IMR-90 (cell line): ENCODE data around the gene TRABD2A. TPM values are rescaled to one million over a fixed set of nuclear protein-coding genes. Genes with fewer than 3 reads are reported as not detected.

Source experiments
- ATAC-seq: fragments of 200-7000 bp; cut with Tn5 transposase; 2 replicates; pipeline ENCODE4 v1.9.1; 2020; ENCODE audit warnings: low read depth, mild to moderate bottlenecking, moderate library complexity
- BruUV-seq: library from RNA; stranded (reverse); fragments of 400-500 nt; replicated peaks from 2 replicates; lab custom pipeline; 2021; lab: Mats Ljungman, UMichigan
- CTCF ChIA-PET: fragments of 300-600 bp; formaldehyde crosslinking; extraction: SDS; loops from one replicate; lab custom pipeline; 2021; ENCODE audit warnings: antibody characterized with exemption; lab: Yijun Ruan, JAX
- POLR2A ChIA-PET: fragments of 300-600 bp; sonication (Branson Sonifier 250); formaldehyde crosslinking; loops from one replicate; lab custom pipeline; 2022; ENCODE audit warnings: antibody characterized with exemption; ENCODE audit not compliant: unreplicated experiment; lab: Charles Lee
- DNase-seq: peaks from one replicate; pipeline ENCODE4 v3.0.0; 2013
- H2AFZ ChIP-seq: replicated peaks from 2 replicates; pipeline ENCODE3; 2013; ENCODE audit warnings: low read length, mild to moderate bottlenecking; ENCODE audit not compliant: poor library complexity
- H2AK5ac ChIP-seq: 2 replicates; pipeline ENCODE4 v1.6.1; 2013; ENCODE audit warnings: low read depth, low read length, inconsistent platforms
- H2AK9ac ChIP-seq: replicated peaks from 2 replicates; pipeline ENCODE3; 2013; ENCODE audit warnings: mild to moderate bottlenecking, low read depth, low read length, moderate library complexity; ENCODE audit not compliant: poor library complexity
- H2BK120ac ChIP-seq: 2 replicates; pipeline ENCODE4 v1.6.1; 2013; ENCODE audit warnings: low read depth, low read length, inconsistent platforms
- H2BK15ac ChIP-seq: 3 replicates; pipeline ENCODE4 v1.6.1; 2013; ENCODE audit warnings: low read depth, low read length, inconsistent platforms
- H2BK20ac ChIP-seq: 2 replicates; pipeline ENCODE4 v1.6.1; 2013; ENCODE audit warnings: low read depth, mild to moderate bottlenecking, inconsistent platforms, low read length, moderate library complexity
- H2BK5ac ChIP-seq: 2 replicates; pipeline ENCODE4 v1.6.1; 2013; ENCODE audit warnings: mild to moderate bottlenecking, low read depth, low read length, inconsistent platforms; ENCODE audit not compliant: poor library complexity, severe bottlenecking
- H3K14ac ChIP-seq: replicated peaks from 2 replicates; pipeline ENCODE4 v1.6.1; 2013; ENCODE audit warnings: low read depth, low read length, inconsistent platforms
- H3K18ac ChIP-seq: 2 replicates; pipeline ENCODE4 v1.6.1; 2013; ENCODE audit warnings: low read depth, low read length, control low read depth
- H3K23ac ChIP-seq: 2 replicates; pipeline ENCODE4 v1.6.1; 2013; ENCODE audit warnings: low read depth, low read length, inconsistent platforms
- H3K27ac ChIP-seq: 2 replicates; pipeline ENCODE4 v1.5.1; 2013; ENCODE audit warnings: mild to moderate bottlenecking, control low read depth, low read length; ENCODE audit not compliant: insufficient read depth
- H3K27me3 ChIP-seq: 2 replicates; pipeline ENCODE4 v1.6.1; 2013; ENCODE audit warnings: low read length; ENCODE audit not compliant: control insufficient read depth, insufficient read depth
- H3K36me3 ChIP-seq: 2 replicates; pipeline ENCODE4 v1.6.1; 2013; ENCODE audit warnings: low read length, mixed read lengths; ENCODE audit not compliant: control insufficient read depth, insufficient read depth
- H3K4ac ChIP-seq: 2 replicates; pipeline ENCODE4 v1.6.1; 2013; ENCODE audit warnings: low read depth, low read length, inconsistent platforms
- H3K4me1 ChIP-seq: 2 replicates; pipeline ENCODE4 v1.6.1; 2013; ENCODE audit warnings: low read length, mixed read lengths; ENCODE audit not compliant: control insufficient read depth, insufficient read depth
- H3K4me2 ChIP-seq: 2 replicates; pipeline ENCODE4 v1.6.1; 2013; ENCODE audit warnings: low read depth, mild to moderate bottlenecking, control low read depth, low read length, moderate library complexity
- H3K4me3 ChIP-seq: 2 replicates; pipeline ENCODE4 v1.5.1; 2013; ENCODE audit warnings: low read depth, mild to moderate bottlenecking, control low read depth, low read length, moderate library complexity; ENCODE audit not compliant: insufficient read depth
- H3K56ac ChIP-seq: 2 replicates; pipeline ENCODE4 v1.6.1; 2013; ENCODE audit warnings: low read length, inconsistent platforms; ENCODE audit not compliant: insufficient read depth; ENCODE audit errors: extremely low read depth
- H3K79me1 ChIP-seq, 2 experiments: 2 replicates each; pipeline ENCODE4 v1.6.1; 2013; ENCODE audit warnings: low read length in 2 of 2, inconsistent platforms in 1 of 2, low read depth in 1 of 2
- H3K9ac ChIP-seq: 2 replicates; pipeline ENCODE4 v1.6.1; 2013; ENCODE audit warnings: low read depth, low read length, control low read depth
- H3K9me1 ChIP-seq: 2 replicates; pipeline ENCODE4 v1.6.1; 2013; ENCODE audit warnings: low read length, inconsistent platforms; ENCODE audit not compliant: insufficient read depth
- H3K9me3 ChIP-seq: 2 replicates; pipeline ENCODE4 v1.6.1; 2013; ENCODE audit warnings: low read length; ENCODE audit not compliant: control insufficient read depth, insufficient read depth
- H4K20me1 ChIP-seq: 2 replicates; pipeline ENCODE4 v1.6.1; 2013; ENCODE audit warnings: low read length, inconsistent platforms; ENCODE audit not compliant: insufficient read depth
- H4K5ac ChIP-seq: 2 replicates; pipeline ENCODE4 v1.6.1; 2013; ENCODE audit warnings: mild to moderate bottlenecking, low read depth, low read length, control low read depth
- H4K8ac ChIP-seq, 2 experiments: 2 replicates each; pipeline ENCODE4 v1.6.1; 2013; ENCODE audit warnings: low read depth in 2 of 2, low read length in 2 of 2, control low read depth in 1 of 2, inconsistent platforms in 1 of 2
- H4K91ac ChIP-seq: 2 replicates; pipeline ENCODE4 v1.6.1; 2013; ENCODE audit warnings: low read depth, low read length, inconsistent platforms; ENCODE audit not compliant: insufficient read depth
- BHLHE40 ChIP-seq: fragments of 150-350 bp; IDR thresholded peaks from 2 replicates; pipeline ENCODE4 v1.6.1; 2016; ENCODE audit warnings: mild to moderate bottlenecking, low read depth, low read length
- CEBPB ChIP-seq: IDR thresholded peaks from 2 replicates; pipeline ENCODE4 v1.6.1; 2012; ENCODE audit warnings: low read depth, low read length, improper control_type of control experiment
- MXI1 ChIP-seq: IDR thresholded peaks from 2 replicates; pipeline ENCODE4 v1.6.1; 2012; ENCODE audit warnings: low read depth, mild to moderate bottlenecking, low read length, moderate library complexity, borderline replicate concordance
- NFE2L2 ChIP-seq: fragments of 150-350 bp; IDR thresholded peaks from 2 replicates; pipeline ENCODE4 v1.6.1; 2016; ENCODE audit warnings: low read depth, mild to moderate bottlenecking, low read length
- RCOR1 ChIP-seq: IDR thresholded peaks from 2 replicates; pipeline ENCODE4 v1.6.1; 2012; ENCODE audit warnings: mild to moderate bottlenecking, low read length, improper control_type of control experiment; ENCODE audit not compliant: insufficient replicate concordance
- SMC3 ChIP-seq: fragments of 150-350 bp; IDR thresholded peaks from 2 replicates; pipeline ENCODE4 v1.6.1; 2016; ENCODE audit warnings: low read depth, mild to moderate bottlenecking, antibody characterized with exemption, low read length, moderate library complexity
- WGBS, 2 experiments: methylation state at CpG; one replicate each; pipeline versions ENCODE4 v1.1.5 to v1.1.7; 2013; ENCODE audit warnings: missing lambda C conversion rate in 2 of 2; ENCODE audit not compliant: insufficient read length in 1 of 2; ENCODE audit errors: extremely low coverage in 2 of 2; 5-methylcytosine and 5-hydroxymethylcytosine counted together
- dilution Hi-C: fragments of 300-500 bp; cut with HindIII; formaldehyde crosslinking; loops from one replicate; pipeline ENCODE4 v1.14.3; 2018; ENCODE audit warnings: low sequenced_read_pairs; ENCODE audit not compliant: unreplicated experiment
- in situ Hi-C: fragments of 300-500 bp; cut with MboI; formaldehyde crosslinking; loops from 3 replicates; pipeline ENCODE4 v1.14.3; 2019; ENCODE audit warnings: low sequenced_read_pairs, inconsistent platforms, mixed read lengths
- intact Hi-C: fragments of 100-400 bp; cut with micrococcal nuclease; formaldehyde crosslinking; loops from 2 replicates; pipeline ENCODE4 v1.10.0; 2022
- polyA plus RNA-seq, 3 experiments: library from polyadenylated mRNA; depleted of rRNA; stranded (reverse); fragments of >200 nt; gene quantifications; 2 replicates each; pipeline ENCODE4 v1.2.3, GENCODE V29; 2012; ENCODE audit warnings: low replicate concordance in 1 of 3
- total RNA-seq: library from RNA; depleted of rRNA; stranded (reverse); fragments of >200 nt; gene quantifications from 2 replicates; pipeline ENCODE4 v1.2.3, GENCODE V29; 2012

Gene TRABD2A
- total and polyA plus RNA-seq, 2 of the 4 experiments (the other 2 are of a cell fraction), result 17.6 to 20.3 TPM

GRCh38 chr2:84838434-84839145, 42.3 kb downstream of the TRABD2A start:
- ChIA-PET POLR2A (interaction anchor here (1.1 kb wide), 1 partner anchor 31 kb away, joined by 7 read pairs; no protein-coding TSS in a partner anchor), CTCF (interaction anchor here (0.8 to 1.3 kb wide), 5 partner anchors 10 to 44 kb away, joined by 3 to 4 read pairs (median 3); no protein-coding TSS in a partner anchor)
- intact Hi-C loops (loop anchor here (2.0 kb wide), 1 partner anchor 32 kb away; no protein-coding TSS in a partner anchor), in situ Hi-C loops (no loop called here), dilution Hi-C loops (no loop called here)
- H2AK5ac ChIP-seq, result peak overlapping the region; percentile 41
- H3K27me3 ChIP-seq, result no peaks in the 10 kb centered on the region
- no peak overlapping the region for H3K14ac ChIP-seq
- peak overlapping the region; percentile 35 for H3K9ac ChIP-seq
- H3K56ac ChIP-seq, result no peak overlapping the region; the same call in 1 of the 2 replicates
- no peak overlapping the region for H2AK9ac ChIP-seq
- peak overlapping the region; percentile 36; the same call in 1 of the 2 replicates for H3K4me2 ChIP-seq
- peak overlapping the region; percentile 97 for H3K27ac ChIP-seq
- DNase-seq (peak; percentile 93), ATAC-seq (peak; percentile 80)
- H3K4ac ChIP-seq, result peak overlapping the region; percentile 43
- peak overlapping the region; percentile 68 for H4K91ac ChIP-seq
- peak overlapping the region; percentile 65 for H2BK120ac ChIP-seq
- H4K8ac ChIP-seq, result peak overlapping the region; percentile 58 to 83
- H3K23ac ChIP-seq, result peak overlapping the region; percentile 29; the same call in 1 of the 2 replicates
- H2AFZ ChIP-seq, result peak overlapping the region; percentile 41
- no peaks in the 10 kb centered on the region for H4K20me1 ChIP-seq
- peaks cover 18% of the 10 kb centered on the region for H3K9me1 ChIP-seq
- peak overlapping the region; percentile 58; the same call in 1 of the 3 replicates for H2BK15ac ChIP-seq
- peak overlapping the region; percentile 78 for H2BK5ac ChIP-seq
- peak overlapping the region; percentile 35 for H2BK20ac ChIP-seq
- no peak overlapping the region for H3K4me3 ChIP-seq
- peaks cover 3% of the 10 kb centered on the region for H3K36me3 ChIP-seq
- BruUV-seq, result no TSS peak
- WGBS, 2 experiments, result no CpG with 5 or more reads among the region's 2 CpGs
- peaks cover 17 to 23% of the 10 kb centered on the region in 2 experiments for H3K79me1 ChIP-seq
- H3K4me1 ChIP-seq, result peaks cover 16% of the 10 kb centered on the region
- peak overlapping the region; percentile 89 for H3K18ac ChIP-seq
- no peak for TF ChIP-seq NFE2L2
- peak; percentile 34; the same call in 1 of the 2 replicates for TF ChIP-seq MXI1
- peak; percentile 33; the same call in 1 of the 2 replicates for TF ChIP-seq BHLHE40
- peak; percentile 38 for TF ChIP-seq RCOR1
- no peak for TF ChIP-seq SMC3
- peak; percentile 25; the same call in 1 of the 2 replicates for TF ChIP-seq CEBPB
- peak overlapping the region; percentile 79 for H4K5ac ChIP-seq
- no peaks in the 10 kb centered on the region for H3K9me3 ChIP-seq
